Activated CD8-positive, alpha-beta memory T cell treated with anti-CD3 and anti-CD28 coated beads, Interleukin-2, amount 10 ng/mL, durations not matched to agents 7 days and 5 days (primary cell): ENCODE measurements around the gene TSPAN33. TPM values are rescaled to one million over a fixed set of nuclear protein-coding genes. Genes with fewer than 3 reads are reported as not detected.

Source experiments
- ATAC-seq: fragments of 150-1000 bp; cut with Tn5 transposase; one replicate; pipeline ENCODE4 v1.10.0; 2021; ENCODE audit warnings: moderate library complexity
- CTCF ChIA-PET: fragments of 350-600 bp; sonication (Branson Sonifier 250); formaldehyde crosslinking; loops from one replicate; lab custom pipeline; 2021; ENCODE audit warnings: antibody characterized with exemption; lab: Charles Lee
- DNase-seq: peaks from one replicate; pipeline ENCODE4 v3.0.0-alpha.2; 2020
- H3K27ac Mint-ChIP-seq: one replicate; pipeline ENCODE4 v1.8.0; 2021; ENCODE audit warnings: mild to moderate bottlenecking, mixed read lengths
- H3K27me3 Mint-ChIP-seq: one replicate; pipeline ENCODE4 v1.8.0; 2021; ENCODE audit warnings: mixed read lengths
- H3K36me3 Mint-ChIP-seq: one replicate; pipeline ENCODE4 v1.8.0; 2021; ENCODE audit warnings: mild to moderate bottlenecking, mixed read lengths
- H3K4me1 Mint-ChIP-seq: one replicate; pipeline ENCODE4 v1.8.0; 2021; ENCODE audit warnings: mixed read lengths
- H3K4me3 Mint-ChIP-seq: one replicate; pipeline ENCODE4 v1.8.0; 2021; ENCODE audit warnings: mild to moderate bottlenecking, moderate library complexity, mixed read lengths
- H3K9me3 Mint-ChIP-seq: one replicate; pipeline ENCODE4 v1.8.0; 2022; ENCODE audit warnings: low read depth, mixed read lengths
- total RNA-seq, 2 experiments: library from RNA; stranded (reverse); gene quantifications; one replicate each; pipeline ENCODE4 v1.2.3, GENCODE V29; 2021

The TSPAN33 gene
- total RNA-seq, 2 experiments from 2014 or later: 6.1 to 15.2 TPM

- DNase-seq (no peak), ATAC-seq (no peak)
- Mint-ChIP-seq H3K27ac (no peak overlapping the region), H3K4me1 (peaks cover 20% of the 10 kb centered on the region), H3K36me3 (no peaks in the 10 kb centered on the region), H3K27me3 (peaks cover 33% of the 10 kb centered on the region), H3K9me3 (no peaks in the 10 kb centered on the region), H3K4me3 (peak overlapping the region; percentile 62)
- CTCF ChIA-PET: interaction anchor here (1.6 to 5.2 kb wide), 2 partner anchors 16 to 72 kb away, joined by 5 to 36 read pairs; no protein-coding TSS in a partner anchor
Measured at GRCh38 chr7:129146237-129146979, 1.9 kb downstream of the TSPAN33 start.

- DNase-seq: no peak
- peaks cover 20% of the 10 kb centered on the region for H3K4me1 Mint-ChIP-seq
- H3K9me3 Mint-ChIP-seq: no peaks in the 10 kb centered on the region
- ATAC-seq: no peak
- CTCF ChIA-PET: interaction anchor here (1.1 to 5.2 kb wide), 2 partner anchors 10 to 15 kb away, joined by 3 to 36 read pairs; no protein-coding TSS in a partner anchor
- H3K27me3 Mint-ChIP-seq: peaks cover 27% of the 10 kb centered on the region
- H3K4me3 Mint-ChIP-seq: no peak overlapping the region
- H3K36me3 Mint-ChIP-seq: no peaks in the 10 kb centered on the region
- H3K27ac Mint-ChIP-seq: no peak overlapping the region
Measured at GRCh38 chr7:129147731-129148130, 3.2 kb downstream of the TSPAN33 start.

- DNase-seq (no peak), ATAC-seq (no peak)
- CTCF ChIA-PET: interaction anchor here (1.1 kb wide), 1 partner anchor 58 kb away, joined by 3 read pairs; no protein-coding TSS in a partner anchor
- H3K27ac Mint-ChIP-seq: no peak overlapping the region
- peaks cover 10% of the 10 kb centered on the region for H3K27me3 Mint-ChIP-seq
- H3K9me3 Mint-ChIP-seq: no peaks in the 10 kb centered on the region
- H3K36me3 Mint-ChIP-seq: no peaks in the 10 kb centered on the region
- H3K4me1 Mint-ChIP-seq: peaks cover 11% of the 10 kb centered on the region
- H3K4me3 Mint-ChIP-seq: no peak overlapping the region
Measured at GRCh38 chr7:129149511-129149910, 5.0 kb downstream of the TSPAN33 start.

GRCh38 chr7:129150199-129150996 is 5.9 kb downstream of the TSPAN33 start:
- no peak for DNase-seq
- Mint-ChIP-seq H3K4me3 (no peak overlapping the region), H3K4me1 (peaks cover 7% of the 10 kb centered on the region), H3K27ac (no peak overlapping the region), H3K27me3 (peaks cover 12% of the 10 kb centered on the region), H3K9me3 (no peaks in the 10 kb centered on the region), H3K36me3 (no peaks in the 10 kb centered on the region)
- no peak for ATAC-seq
- CTCF ChIA-PET: interaction anchor here (1.1 to 3.2 kb wide), 3 partner anchors 13 to 121 kb away, joined by 3 to 16 read pairs (median 4); no protein-coding TSS in a partner anchor

- Mint-ChIP-seq H3K27me3 (peaks cover 2% of the 10 kb centered on the region), H3K27ac (no peak overlapping the region), H3K4me3 (no peak overlapping the region), H3K36me3 (no peaks in the 10 kb centered on the region), H3K9me3 (no peaks in the 10 kb centered on the region), H3K4me1 (no peaks in the 10 kb centered on the region)
- DNase-seq (no peak), ATAC-seq (no peak)
- CTCF ChIA-PET: interaction anchor here (1.2 kb wide), 1 partner anchor 9 kb away, joined by 3 read pairs; no protein-coding TSS in a partner anchor
Measured at GRCh38 chr7:129157651-129158050, 13.1 kb downstream of the TSPAN33 start.

GRCh38 chr7:129159539-129159938 is 15.0 kb downstream of the TSPAN33 start:
- CTCF ChIA-PET: interaction anchor here (0.9 to 1.4 kb wide), 3 partner anchors 10 to 68 kb away, joined by 3 to 5 read pairs (median 3); partner anchors contain the start of gene TSPAN33
- no peak for ATAC-seq
- no peaks in the 10 kb centered on the region for H3K9me3 Mint-ChIP-seq

GRCh38 chr7:129160161-129160905 is 15.8 kb downstream of the TSPAN33 start:
- DNase-seq (no peak), ATAC-seq (no peak)
- H3K27me3 Mint-ChIP-seq: no peaks in the 10 kb centered on the region
- CTCF ChIA-PET: interaction anchor here (0.9 to 1.4 kb wide), 4 partner anchors 9 to 68 kb away, joined by 3 to 5 read pairs (median 3); partner anchors contain the start of gene TSPAN33
- H3K36me3 Mint-ChIP-seq: no peaks in the 10 kb centered on the region
- no peak overlapping the region for H3K27ac Mint-ChIP-seq
- no peaks in the 10 kb centered on the region for H3K9me3 Mint-ChIP-seq
- no peaks in the 10 kb centered on the region for H3K4me1 Mint-ChIP-seq
- H3K4me3 Mint-ChIP-seq: no peak overlapping the region

More at GRCh38 chr7:129159539-129159938, 15.0 kb downstream of the TSPAN33 start:
- H3K27me3 Mint-ChIP-seq: peaks cover 2% of the 10 kb centered on the region
- H3K27ac Mint-ChIP-seq: no peak overlapping the region
- no peaks in the 10 kb centered on the region for H3K4me1 Mint-ChIP-seq
- no peak for DNase-seq
- H3K36me3 Mint-ChIP-seq: no peaks in the 10 kb centered on the region
- H3K4me3 Mint-ChIP-seq: no peak overlapping the region

- CTCF ChIA-PET: interaction anchor here (1.3 to 3.2 kb wide), 3 partner anchors 16 to 57 kb away, joined by 3 to 36 read pairs (median 7); partner anchors contain the start of gene TSPAN33
- no peaks in the 10 kb centered on the region for H3K4me1 Mint-ChIP-seq
- H3K9me3 Mint-ChIP-seq: no peaks in the 10 kb centered on the region
- no peak overlapping the region for H3K27ac Mint-ChIP-seq
- DNase-seq: no peak
- no peak for ATAC-seq
- no peaks in the 10 kb centered on the region for H3K27me3 Mint-ChIP-seq
- H3K4me3 Mint-ChIP-seq: no peak overlapping the region
- H3K36me3 Mint-ChIP-seq: no peaks in the 10 kb centered on the region
Measured at GRCh38 chr7:129161524-129162225, 17.2 kb downstream of the TSPAN33 start.

GRCh38 chr7:129162732-129163131 is 18.2 kb downstream of the TSPAN33 start:
- Mint-ChIP-seq H3K9me3 (no peaks in the 10 kb centered on the region), H3K27me3 (no peaks in the 10 kb centered on the region), H3K4me3 (no peak overlapping the region), H3K27ac (no peak overlapping the region), H3K4me1 (no peaks in the 10 kb centered on the region), H3K36me3 (no peaks in the 10 kb centered on the region)
- CTCF ChIA-PET: interaction anchor here (1.3 to 3.2 kb wide), 9 partner anchors 10 to 62 kb away, joined by 3 to 36 read pairs (median 10); partner anchors contain the start of genes AHCYL2 and TSPAN33
- ATAC-seq: no peak
- DNase-seq: no peak

- CTCF ChIA-PET: interaction anchor here (0.6 to 3.2 kb wide), 51 partner anchors 8 to 766 kb away, joined by 3 to 36 read pairs (median 4); partner anchors contain the start of genes AHCYL2, KCP, SMO and TSPAN33
- ATAC-seq: peak; percentile 51
Measured at GRCh38 chr7:129163875-129164544, 19.5 kb downstream of the TSPAN33 start.

GRCh38 chr7:129166745-129167144 is 22.2 kb downstream of the TSPAN33 start:
- H3K27me3 Mint-ChIP-seq: peaks cover 19% of the 10 kb centered on the region
- no peak overlapping the region for H3K4me3 Mint-ChIP-seq
- no peaks in the 10 kb centered on the region for H3K9me3 Mint-ChIP-seq
- H3K4me1 Mint-ChIP-seq: peaks cover 15% of the 10 kb centered on the region
- ATAC-seq (no peak), DNase-seq (no peak)
- no peaks in the 10 kb centered on the region for H3K36me3 Mint-ChIP-seq
- CTCF ChIA-PET: interaction anchor here (0.9 to 1.9 kb wide), 3 partner anchors 45 to 52 kb away, joined by 4 to 6 read pairs (median 4); no protein-coding TSS in a partner anchor
- H3K27ac Mint-ChIP-seq: no peak overlapping the region

More at GRCh38 chr7:129163875-129164544, 19.5 kb downstream of the TSPAN33 start:
- H3K36me3 Mint-ChIP-seq: no peaks in the 10 kb centered on the region
- H3K27ac Mint-ChIP-seq: no peak overlapping the region
- H3K9me3 Mint-ChIP-seq: no peaks in the 10 kb centered on the region
- H3K27me3 Mint-ChIP-seq: no peaks in the 10 kb centered on the region
- no peak overlapping the region for H3K4me3 Mint-ChIP-seq
- peaks cover 3% of the 10 kb centered on the region for H3K4me1 Mint-ChIP-seq
- DNase-seq: no peak
